ENCODE results near the gene TGFBR3.

Gene TGFBR3

GRCh38 chr1:91727763-91728162, 158.2 kb downstream of the TGFBR3 start:
- Histone ChIP-seq H3K4me2 (ENCODE audit: low read length) (no peak overlapping the region), H3F3A (ENCODE audit: insufficient read depth, low read length) (no peaks in the 10 kb centered on the region), H2AFZ (ENCODE audit: low read length) (no peak overlapping the region), H3K9me3 (ENCODE audit: low read length) (no peaks in the 10 kb centered on the region), H3K4me1 (ENCODE audit: insufficient read depth, low read length, severe bottlenecking) (no peaks in the 10 kb centered on the region), H3K27ac (ENCODE audit: low read depth, low read length, poor library complexity, severe bottlenecking) (no peak overlapping the region), H3K9ac (ENCODE audit: low read length) (no peak overlapping the region), H3K9me2 (ENCODE audit: low read depth, low read length) (no peaks in the 10 kb centered on the region), H3K36me3 (ENCODE audit: insufficient read depth, low read length) (no peaks in the 10 kb centered on the region), H3K27me3 (ENCODE audit: insufficient read depth, low read length) (no peaks in the 10 kb centered on the region), H3K4me3 (ENCODE audit: low read depth, low read length, poor library complexity, severe bottlenecking) (no peak overlapping the region), H4K20me1 (ENCODE audit: insufficient read depth, low read length) (no peaks in the 10 kb centered on the region), H3K79me2 (ENCODE audit: insufficient read depth, low read length) (no peaks in the 10 kb centered on the region)
- TF ChIP-seq EZH2 (IDR thresholded peaks at IDR 0.05; ENCODE audit: borderline replicate concordance, low read length) (no peak), CTCF (IDR thresholded peaks at IDR 0.05; ENCODE audit: low read length) (no peak)

DNA sequence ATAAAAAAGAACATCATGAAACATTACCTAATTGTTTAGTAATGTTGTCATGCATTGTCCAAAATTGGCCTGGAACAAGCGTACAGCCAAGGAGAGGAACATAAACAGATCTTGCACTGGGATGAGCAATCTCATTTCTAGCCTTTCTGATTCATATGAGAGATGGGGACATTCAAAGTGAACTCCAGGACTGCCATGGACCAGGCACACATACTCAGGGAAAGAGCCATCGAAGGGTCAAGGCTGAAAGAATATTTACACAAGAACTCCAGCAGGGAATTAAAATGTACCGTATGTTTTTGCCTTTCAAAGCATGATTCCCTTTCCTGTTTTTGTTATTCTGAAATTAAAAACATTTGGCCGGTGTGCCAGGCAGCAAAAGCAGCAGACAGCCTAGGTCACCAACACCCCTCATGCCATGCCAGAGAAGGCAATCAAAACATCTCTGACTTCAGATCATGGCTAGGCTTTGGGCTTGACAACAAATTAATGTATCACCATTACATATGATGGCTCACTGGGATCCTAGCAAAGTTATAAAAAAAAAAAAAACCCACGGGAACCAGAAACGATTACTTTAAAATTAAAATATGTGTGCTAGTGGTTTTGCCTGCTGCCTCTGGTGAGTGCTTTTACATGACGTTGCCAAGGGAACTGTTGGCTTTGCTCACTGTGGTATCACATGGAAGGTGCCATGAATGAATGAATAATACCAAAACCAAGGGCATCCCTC, 159.8 kb downstream of the TGFBR3 start:
- Histone ChIP-seq H4K20me1 (ENCODE audit: insufficient read depth, low read length) (no peaks in the 10 kb centered on the region), H3K9ac (ENCODE audit: low read length) (no peak overlapping the region), H3K9me3 (ENCODE audit: low read length) (no peaks in the 10 kb centered on the region), H3K9me2 (ENCODE audit: low read depth, low read length) (no peaks in the 10 kb centered on the region), H3K4me3 (ENCODE audit: low read depth, low read length, poor library complexity, severe bottlenecking) (no peak overlapping the region), H3K27ac (ENCODE audit: low read depth, low read length, poor library complexity, severe bottlenecking) (no peak overlapping the region), H3K27me3 (ENCODE audit: insufficient read depth, low read length) (no peaks in the 10 kb centered on the region), H2AFZ (ENCODE audit: low read length) (no peak overlapping the region), H3K4me1 (ENCODE audit: insufficient read depth, low read length, severe bottlenecking) (no peaks in the 10 kb centered on the region), H3K4me2 (ENCODE audit: low read length) (no peak overlapping the region), H3K36me3 (ENCODE audit: insufficient read depth, low read length) (no peaks in the 10 kb centered on the region), H3K79me2 (ENCODE audit: insufficient read depth, low read length) (no peaks in the 10 kb centered on the region), H3F3A (ENCODE audit: insufficient read depth, low read length) (no peaks in the 10 kb centered on the region)
- TF ChIP-seq EZH2 (IDR thresholded peaks at IDR 0.05; ENCODE audit: borderline replicate concordance, low read length) (no peak), CTCF (IDR thresholded peaks at IDR 0.05; ENCODE audit: low read length) (no peak)

GRCh38 chr1:91725618-91725988, 160.3 kb downstream of the TGFBR3 start:
- Histone ChIP-seq H3K36me3 (ENCODE audit: insufficient read depth, low read length) (no peaks in the 10 kb centered on the region), H3K4me2 (ENCODE audit: low read length) (no peak overlapping the region), H3K27me3 (ENCODE audit: insufficient read depth, low read length) (no peaks in the 10 kb centered on the region), H3K9me2 (ENCODE audit: low read depth, low read length) (no peaks in the 10 kb centered on the region), H3K79me2 (ENCODE audit: insufficient read depth, low read length) (no peaks in the 10 kb centered on the region), H3K4me1 (ENCODE audit: insufficient read depth, low read length, severe bottlenecking) (no peaks in the 10 kb centered on the region), H3K27ac (ENCODE audit: low read depth, low read length, poor library complexity, severe bottlenecking) (no peak overlapping the region), H3K9ac (ENCODE audit: low read length) (no peak overlapping the region), H3K4me3 (ENCODE audit: low read depth, low read length, poor library complexity, severe bottlenecking) (no peak overlapping the region), H3K9me3 (ENCODE audit: low read length) (no peaks in the 10 kb centered on the region), H3F3A (ENCODE audit: insufficient read depth, low read length) (no peaks in the 10 kb centered on the region), H4K20me1 (ENCODE audit: insufficient read depth, low read length) (no peaks in the 10 kb centered on the region), H2AFZ (ENCODE audit: low read length) (no peak overlapping the region)
- no peak for TF ChIP-seq EZH2 (IDR thresholded peaks at IDR 0.05; ENCODE audit: borderline replicate concordance, low read length)
- TF ChIP-seq CTCF (IDR thresholded peaks at IDR 0.05; ENCODE audit: low read length): no peak
